ENCODE results near the gene RAD21L1.
A peak's percentile ranks its signal among the peaks of the same experiment; 100 is the strongest.

RAD21L1 gene

DNA sequence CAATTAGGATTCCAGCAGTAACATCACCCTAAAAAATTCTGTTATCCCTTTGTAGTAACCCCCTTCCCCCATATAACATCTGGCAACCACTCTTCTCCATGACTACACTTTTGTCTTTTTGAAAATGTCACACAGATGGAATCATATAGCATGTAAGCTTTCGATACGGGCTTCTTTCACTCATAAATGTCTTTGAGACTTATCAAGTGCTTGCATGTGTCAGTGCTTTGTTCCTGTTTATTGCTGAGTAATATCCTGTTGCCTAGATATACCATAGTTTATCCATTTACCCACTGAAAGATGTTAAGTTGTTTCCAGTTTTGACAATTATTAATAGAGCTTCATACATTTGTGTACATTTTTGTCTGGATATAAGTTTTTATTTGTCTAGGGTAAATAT, 29.8 kb downstream of the RAD21L1 start:
- DNase-seq (ENCODE audit: low read depth in 1 of 2, low spot score in 1 of 2), result no peak
- in situ Hi-C loops (cut with HindIII; ENCODE audit: low pct_unique_long_range_greater_than_20kb, low sequenced_read_pairs), result no loop called here

DNA sequence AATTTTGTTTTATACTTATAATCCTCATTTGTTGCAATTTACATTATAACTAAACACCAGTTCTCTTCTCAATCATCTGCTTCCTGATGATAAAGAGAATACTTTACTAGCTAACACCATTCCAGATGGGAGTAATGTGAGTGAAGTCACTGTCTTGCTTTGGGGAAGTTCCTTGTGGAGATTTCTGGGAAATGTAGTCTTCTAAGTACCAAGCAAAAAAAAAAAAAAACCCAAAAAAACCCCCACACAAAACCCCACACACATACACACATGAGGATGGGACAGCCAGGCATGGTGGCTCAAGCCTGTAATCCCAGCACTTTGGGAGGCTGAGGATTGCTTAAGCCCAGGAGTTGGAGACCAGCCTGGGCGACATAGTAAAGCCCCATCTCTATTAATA, 38.0 kb downstream of the RAD21L1 start:
- no peak for DNase-seq (ENCODE audit: low read depth in 1 of 2, low spot score in 1 of 2)
- no peak for TF ChIP-seq JUND (IDR thresholded peaks at IDR 0.05; ENCODE audit: low read depth)
- in situ Hi-C loops (cut with HindIII; ENCODE audit: low pct_unique_long_range_greater_than_20kb, low sequenced_read_pairs), result no loop called here

More for the DNA sequence above, 29.8 kb downstream of the RAD21L1 start:
- no peak for TF ChIP-seq JUND (IDR thresholded peaks at IDR 0.05; ENCODE audit: low read depth)

DNA sequence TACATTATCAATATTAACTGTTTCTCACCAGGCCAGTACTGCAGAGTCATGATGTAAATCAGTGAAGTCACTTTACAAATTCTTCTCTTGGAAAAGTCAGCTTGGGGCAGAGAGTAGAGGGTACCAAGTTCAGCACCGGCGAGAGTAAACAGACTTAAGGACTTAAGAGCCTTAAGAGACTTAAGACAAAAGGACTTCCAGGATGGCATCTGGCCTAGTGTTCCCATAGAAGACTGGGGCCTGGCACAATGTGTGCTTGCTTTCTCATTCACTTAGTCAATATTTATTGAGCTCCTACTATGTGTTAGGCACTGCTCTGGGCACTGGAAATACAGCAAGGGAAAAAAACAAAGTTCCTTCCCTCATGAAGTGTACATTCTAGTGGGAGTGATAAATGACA, 38.9 kb downstream of the RAD21L1 start:
- in situ Hi-C loops (cut with HindIII; ENCODE audit: low pct_unique_long_range_greater_than_20kb, low sequenced_read_pairs), result no loop called here
- DNase-seq (ENCODE audit: low read depth in 1 of 2, low spot score in 1 of 2), result no peak
- no peak for TF ChIP-seq JUND (IDR thresholded peaks at IDR 0.05; ENCODE audit: low read depth)

DNA sequence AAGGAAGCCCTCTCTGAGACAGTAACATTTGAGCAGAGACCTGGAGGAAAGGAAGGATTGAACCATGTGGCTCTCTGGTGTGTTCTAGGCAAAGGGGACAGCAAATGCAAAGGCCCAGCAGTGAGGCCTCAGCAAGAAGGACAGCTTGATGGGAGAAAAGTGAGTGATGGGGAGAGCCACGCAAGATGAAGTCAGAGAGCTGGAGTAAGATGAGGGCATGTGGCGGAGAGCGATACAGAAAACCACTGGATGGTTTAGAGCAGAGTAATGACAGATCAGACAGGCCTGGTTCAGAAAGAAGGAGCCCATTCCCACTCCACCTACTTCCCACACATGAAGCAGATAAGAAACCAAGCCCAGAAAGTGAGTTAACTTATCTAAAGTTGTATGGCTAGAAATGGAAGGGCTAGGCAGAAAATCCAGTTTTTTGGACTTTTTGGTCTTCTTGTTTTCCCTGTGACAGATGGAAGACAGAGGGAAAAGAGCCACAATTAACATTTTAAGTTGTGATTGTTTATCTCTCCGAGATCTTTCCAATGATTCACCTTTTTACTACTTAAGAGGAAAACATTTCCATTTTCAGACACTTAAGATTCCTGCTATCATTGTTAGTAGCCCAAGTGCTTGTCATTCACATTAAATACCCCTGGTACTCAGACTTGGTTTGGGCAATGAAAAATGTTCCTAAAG, 39.5 kb downstream of the RAD21L1 start:
- no peak for TF ChIP-seq JUND (IDR thresholded peaks at IDR 0.05; ENCODE audit: low read depth)
- no peak for DNase-seq (ENCODE audit: low read depth in 1 of 2, low spot score in 1 of 2)
- in situ Hi-C loops (cut with HindIII; ENCODE audit: low pct_unique_long_range_greater_than_20kb, low sequenced_read_pairs), result no loop called here

DNA sequence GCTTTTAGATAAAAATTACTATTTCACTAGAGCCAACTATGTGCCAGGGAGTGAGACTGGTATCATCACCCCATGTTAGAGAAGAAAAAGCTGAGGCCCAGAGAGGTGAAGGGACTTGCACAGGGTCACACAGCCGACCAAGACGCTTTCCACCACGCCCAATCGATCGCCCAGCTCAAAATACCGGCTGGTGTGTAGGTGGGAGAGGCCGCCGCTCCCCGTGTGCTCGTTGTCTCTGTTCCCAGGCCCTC, 40.0 kb downstream of the RAD21L1 start:
- in situ Hi-C loops (cut with HindIII; ENCODE audit: low pct_unique_long_range_greater_than_20kb, low sequenced_read_pairs), result no loop called here
- no peak for TF ChIP-seq JUND (IDR thresholded peaks at IDR 0.05; ENCODE audit: low read depth)
- no peak for DNase-seq (ENCODE audit: low read depth in 1 of 2, low spot score in 1 of 2)

DNA sequence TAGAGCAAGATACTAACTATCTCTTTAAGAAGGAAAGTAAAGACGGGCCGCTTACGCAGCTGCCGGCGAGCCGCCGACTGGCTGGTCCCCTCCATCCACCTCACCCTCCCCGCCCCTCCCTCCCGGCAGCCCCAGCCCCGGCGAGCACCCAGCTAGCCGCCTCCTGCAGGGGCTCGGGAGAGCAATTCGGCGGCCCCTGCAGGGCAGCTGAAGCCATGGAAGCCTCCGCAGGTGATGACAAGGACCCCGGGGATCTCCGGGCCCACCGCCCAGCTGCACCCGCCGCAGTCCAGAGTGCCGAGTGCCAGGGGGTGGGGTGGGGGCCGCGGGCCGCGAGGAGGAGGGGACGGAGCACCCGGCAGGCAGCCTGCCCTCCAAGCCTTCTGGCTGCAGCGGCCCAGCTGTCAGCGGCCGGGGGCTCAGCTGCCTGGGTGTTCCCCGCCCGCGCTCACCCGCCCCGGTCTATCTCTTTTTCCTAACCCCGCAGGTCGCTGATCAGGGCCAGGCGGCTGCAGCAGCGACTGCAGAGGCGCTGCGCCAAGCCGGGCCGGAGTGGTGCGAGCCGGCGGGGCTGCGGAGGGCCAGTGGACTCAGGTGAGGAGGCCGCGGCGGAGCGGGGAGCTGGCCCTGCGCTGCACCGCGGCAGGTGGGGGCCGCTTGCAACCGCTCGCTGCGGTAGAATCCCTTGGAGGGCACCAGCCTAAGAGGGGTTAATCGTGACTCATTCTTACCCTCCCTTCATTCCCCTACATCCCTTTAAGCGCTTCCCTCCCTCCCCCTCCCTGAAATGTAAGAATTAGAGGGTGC, 40.5 kb downstream of the RAD21L1 start, which contains the start of gene SNPH:
TSS of gene SNPH (plus strand) at position 128 of the 807 bp plus-strand sequence. CDS start 29,946 bp downstream, outside the sequence.
- no peak for TF ChIP-seq JUND (IDR thresholded peaks at IDR 0.05; ENCODE audit: low read depth)
- DNase-seq (ENCODE audit: low read depth in 1 of 2, low spot score in 1 of 2), result peak in 1 of 2 experiments; percentile 45
- in situ Hi-C loops (cut with HindIII; ENCODE audit: low pct_unique_long_range_greater_than_20kb, low sequenced_read_pairs), result no loop called here

DNA sequence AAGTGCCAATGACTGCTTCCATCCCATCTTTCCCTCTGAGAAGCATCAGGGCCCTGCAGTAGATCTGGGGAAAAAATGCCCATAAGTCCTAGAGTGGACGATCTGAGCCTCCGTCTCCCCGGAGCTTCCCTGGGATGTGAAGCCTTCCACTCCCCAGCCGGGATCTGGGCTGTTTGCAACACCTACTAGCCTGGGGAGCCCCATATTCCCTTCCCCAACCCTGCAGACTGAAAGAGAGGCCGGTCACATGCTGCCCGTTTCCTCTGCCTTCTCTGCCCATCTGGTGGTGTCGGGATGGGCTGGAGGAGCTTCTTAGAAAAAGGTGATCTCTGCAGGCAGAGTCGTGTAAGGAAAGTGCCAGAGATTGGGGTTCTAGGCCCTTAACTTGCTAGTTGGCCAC, 41.3 kb downstream of the RAD21L1 start:
- in situ Hi-C loops (cut with HindIII; ENCODE audit: low pct_unique_long_range_greater_than_20kb, low sequenced_read_pairs), result no loop called here
- no peak for TF ChIP-seq JUND (IDR thresholded peaks at IDR 0.05; ENCODE audit: low read depth)
- no peak for DNase-seq (ENCODE audit: low read depth in 1 of 2, low spot score in 1 of 2)

DNA sequence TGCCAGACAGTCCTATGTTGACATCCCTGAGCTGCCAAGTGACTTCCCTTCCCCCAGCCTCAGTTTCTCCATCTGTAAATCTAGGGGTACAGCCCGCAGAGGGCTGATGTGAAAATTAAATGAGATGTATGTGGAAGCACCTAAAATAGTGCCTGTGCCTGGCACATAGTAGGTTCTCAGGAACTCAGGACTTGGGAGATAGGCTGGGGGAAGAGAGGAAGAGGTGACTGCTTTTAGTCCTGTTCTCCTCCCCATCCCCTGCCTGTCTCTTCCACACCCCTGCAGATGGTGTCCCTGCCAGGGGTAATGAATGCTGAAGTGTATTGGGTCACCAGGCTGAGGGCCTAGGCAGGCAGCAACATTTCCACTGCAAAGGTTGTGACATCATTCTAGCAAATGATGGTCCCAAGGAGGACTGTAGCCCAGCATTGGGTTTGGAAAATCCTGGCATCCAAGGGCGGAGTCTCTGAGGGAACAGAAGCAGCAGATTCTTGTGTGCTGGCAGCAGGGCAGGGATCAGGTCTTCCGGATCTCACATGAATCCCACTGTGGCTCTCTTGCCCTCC, 42.0 kb downstream of the RAD21L1 start:
- DNase-seq (ENCODE audit: low read depth in 1 of 2, low spot score in 1 of 2), result no peak
- no peak for TF ChIP-seq JUND (IDR thresholded peaks at IDR 0.05; ENCODE audit: low read depth)
- in situ Hi-C loops (cut with HindIII; ENCODE audit: low pct_unique_long_range_greater_than_20kb, low sequenced_read_pairs), result no loop called here

DNA sequence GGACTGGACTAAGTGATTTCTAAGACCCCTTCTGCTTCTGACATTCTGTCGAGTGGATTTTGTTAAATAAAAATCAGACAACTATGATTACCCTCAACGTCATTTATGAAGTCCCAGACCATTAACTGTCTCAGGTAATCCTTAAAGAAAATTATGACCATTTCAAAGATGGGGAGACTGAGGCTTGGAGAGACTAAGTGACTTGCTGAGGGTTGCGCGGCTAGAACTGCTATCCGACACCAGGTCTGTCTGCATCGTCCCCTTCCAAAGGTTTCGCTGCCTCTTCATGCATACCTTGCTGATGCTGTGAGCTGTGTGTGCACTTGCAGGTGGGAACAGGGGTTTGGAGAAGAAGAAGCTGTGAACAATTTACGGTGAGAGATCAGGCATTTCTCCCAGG, 43.4 kb downstream of the RAD21L1 start:
- in situ Hi-C loops (cut with HindIII; ENCODE audit: low pct_unique_long_range_greater_than_20kb, low sequenced_read_pairs), result no loop called here
- no peak for TF ChIP-seq JUND (IDR thresholded peaks at IDR 0.05; ENCODE audit: low read depth)
- no peak for DNase-seq (ENCODE audit: low read depth in 1 of 2, low spot score in 1 of 2)

DNA sequence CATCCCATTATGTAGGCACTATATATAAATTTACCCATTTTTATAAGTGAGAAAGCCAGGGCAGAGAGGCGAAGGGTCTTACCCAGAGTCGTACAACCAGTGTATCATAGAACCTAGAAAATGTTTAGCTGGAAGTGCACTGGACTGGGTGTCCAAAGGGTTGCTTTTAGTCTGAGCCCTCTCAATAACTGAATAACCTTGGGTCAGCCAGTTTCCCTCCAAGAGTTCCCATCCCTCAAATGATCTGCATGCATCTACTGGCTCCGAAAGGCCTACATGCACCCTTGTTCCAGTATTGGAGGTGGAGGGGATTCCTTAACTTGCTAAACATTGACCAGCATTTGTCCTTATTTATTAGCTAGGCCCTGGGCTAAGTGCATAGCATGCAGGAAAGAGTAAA, 44.0 kb downstream of the RAD21L1 start:
- in situ Hi-C loops (cut with HindIII; ENCODE audit: low pct_unique_long_range_greater_than_20kb, low sequenced_read_pairs), result no loop called here
- TF ChIP-seq JUND (IDR thresholded peaks at IDR 0.05; ENCODE audit: low read depth), result no peak
- no peak for DNase-seq (ENCODE audit: low read depth in 1 of 2, low spot score in 1 of 2)

DNA sequence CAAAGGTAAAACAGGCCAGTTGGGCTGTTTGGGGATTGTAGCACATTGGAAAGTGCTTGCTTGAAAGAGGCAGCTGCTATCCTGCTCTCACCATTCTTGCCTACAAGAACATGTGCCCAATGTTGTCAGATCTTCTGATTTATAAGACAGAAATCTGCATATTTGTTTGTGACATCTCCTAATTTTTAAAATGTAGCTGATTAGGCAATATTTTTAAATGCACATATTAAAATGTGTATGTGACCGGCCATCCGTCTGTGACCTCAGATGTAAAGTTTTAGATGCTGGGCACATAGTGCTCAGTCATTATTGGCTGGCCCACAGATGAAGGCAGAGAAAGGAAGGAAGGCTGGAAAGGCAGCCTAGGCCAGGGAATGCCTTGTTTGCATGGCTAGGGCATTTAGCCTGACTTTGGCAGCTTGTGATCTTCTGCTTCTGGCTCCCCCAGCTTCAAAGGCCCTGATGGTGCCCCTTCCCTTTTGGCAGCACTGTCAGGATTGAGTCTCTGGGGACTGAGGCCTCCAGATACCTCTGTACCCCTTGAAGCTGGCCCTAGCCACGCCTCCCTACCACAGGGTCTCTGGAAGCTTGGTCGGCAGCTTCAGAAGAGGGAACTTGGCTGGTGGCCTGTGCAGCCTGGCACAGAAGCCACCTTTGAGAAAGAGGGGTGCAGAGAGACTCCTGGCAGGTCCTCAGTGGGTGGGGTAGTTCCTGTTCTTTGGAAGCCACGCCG, 46.7 kb downstream of the RAD21L1 start:
- in situ Hi-C loops (cut with HindIII; ENCODE audit: low pct_unique_long_range_greater_than_20kb, low sequenced_read_pairs), result no loop called here
- no peak for TF ChIP-seq JUND (IDR thresholded peaks at IDR 0.05; ENCODE audit: low read depth)

DNA sequence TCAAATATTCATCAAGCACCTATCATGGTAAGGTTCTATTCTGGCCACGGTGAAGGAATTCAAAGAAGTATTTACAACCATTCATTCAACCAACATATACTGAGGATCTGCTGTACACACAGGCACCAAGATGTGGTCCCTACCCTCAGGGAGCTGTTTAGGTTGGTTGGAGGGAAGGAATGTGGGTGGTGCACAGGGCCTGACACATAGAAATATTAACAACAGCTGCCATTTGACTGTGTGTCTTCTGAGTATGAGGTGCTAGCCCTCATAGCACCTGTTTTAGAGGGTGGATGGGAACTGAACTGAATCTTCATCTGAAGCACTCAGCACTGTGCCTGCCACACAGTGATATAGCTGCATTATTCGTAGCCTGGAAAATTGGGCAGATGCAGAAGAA, 47.5 kb downstream of the RAD21L1 start:
- in situ Hi-C loops (cut with HindIII; ENCODE audit: low pct_unique_long_range_greater_than_20kb, low sequenced_read_pairs), result no loop called here
- DNase-seq (ENCODE audit: low read depth in 1 of 2, low spot score in 1 of 2), result no peak
- no peak for TF ChIP-seq JUND (IDR thresholded peaks at IDR 0.05; ENCODE audit: low read depth)

More for the DNA sequence above, 46.7 kb downstream of the RAD21L1 start:
- DNase-seq (ENCODE audit: low read depth in 1 of 2, low spot score in 1 of 2), result no peak

Data from T47D (cell line).